GM19463 (cell line): ENCODE measurements around the gene GLI2.

Experiments
- ATAC-seq: cut with Tn5 transposase; IDR thresholded peaks from one replicate; pipeline ENCODE4 v1.9.1; 2021; ENCODE audit warnings: mild to moderate bottlenecking, moderate library complexity; ENCODE audit not compliant: unreplicated experiment

Gene GLI2

GRCh38 chr2:120754067-120754960, 18.6 kb downstream of the GLI2 start:
- no peak for ATAC-seq

- ATAC-seq = no peak
Observed at GRCh38 chr2:120758181-120759144, 22.8 kb downstream of the GLI2 start.

GRCh38 chr2:120759543-120760331, 24.1 kb downstream of the GLI2 start:
- ATAC-seq = no peak

- no peak for ATAC-seq
Observed at GRCh38 chr2:120760446-120761135, 24.9 kb downstream of the GLI2 start.

- no peak for ATAC-seq
Observed at GRCh38 chr2:120761164-120761861, 25.6 kb downstream of the GLI2 start.

- ATAC-seq = no peak
Observed at GRCh38 chr2:120761911-120762310, 26.2 kb downstream of the GLI2 start.

GRCh38 chr2:120762341-120763061, 26.8 kb downstream of the GLI2 start:
- no peak for ATAC-seq

GRCh38 chr2:120763508-120763907, 27.8 kb downstream of the GLI2 start:
- no peak for ATAC-seq

GRCh38 chr2:120763931-120764330, 28.3 kb downstream of the GLI2 start:
- ATAC-seq = no peak

GRCh38 chr2:120764492-120764891, 28.8 kb downstream of the GLI2 start:
- no peak for ATAC-seq

GRCh38 chr2:120764991-120765677, 29.5 kb downstream of the GLI2 start:
- ATAC-seq = no peak

- ATAC-seq = no peak
Observed at GRCh38 chr2:120765678-120766469, 30.2 kb downstream of the GLI2 start.

- no peak for ATAC-seq
Observed at GRCh38 chr2:120766470-120767351, 31.0 kb downstream of the GLI2 start.

GRCh38 chr2:120767486-120768005, 31.9 kb downstream of the GLI2 start:
- ATAC-seq = no peak

GRCh38 chr2:120768112-120769048, 32.7 kb downstream of the GLI2 start:
- no peak for ATAC-seq
